Nephron (organoid): ENCODE data around the gene ZNF862.

Experiments
- H3K27ac Mint-ChIP-seq, 3 experiments: 2 replicates each; pipeline ENCODE4 v1.8.0; 2020; ENCODE audit warnings: mixed read lengths in 3 of 3, mild to moderate bottlenecking in 2 of 3, moderate library complexity in 1 of 3
- H3K27me3 Mint-ChIP-seq: 2 replicates; pipeline ENCODE4 v1.8.0; 2021; ENCODE audit warnings: low read depth, mild to moderate bottlenecking, moderate library complexity, mixed read lengths
- H3K36me3 Mint-ChIP-seq: 2 replicates; pipeline ENCODE4 v1.8.0; 2020; ENCODE audit warnings: low read depth, mixed read lengths
- H3K4me1 Mint-ChIP-seq: 2 replicates; pipeline ENCODE4 v1.8.0; 2020; ENCODE audit warnings: mixed read lengths
- H3K4me3 Mint-ChIP-seq, 3 experiments: 2 replicates each; pipeline ENCODE4 v1.8.0; 2020; ENCODE audit warnings: mild to moderate bottlenecking in 3 of 3, mixed read lengths in 3 of 3, moderate library complexity in 2 of 3
- H3K9me3 Mint-ChIP-seq: 2 replicates; pipeline ENCODE4 v1.8.0; 2020; ENCODE audit warnings: mixed read lengths
- TF ChIP-seq, protein P1 (sequence below), 3 experiments: fragments of 200-600 bp; sonication (generic); IDR thresholded peaks; one replicate each; pipeline ENCODE4 v1.5.0; 2021; ENCODE audit warnings: antibody characterized with exemption in 3 of 3; ENCODE audit not compliant: unreplicated experiment in 3 of 3

Gene ZNF862

GRCh38 chr7:149816267-149816751 lies 21.9 kb upstream of the ZNF862 start:
- Mint-ChIP-seq H3K27me3 (no peaks in the 10 kb centered on the region), H3K4me3 (no peak overlapping the region), H3K36me3 (no peaks in the 10 kb centered on the region), H3K4me1 (no peaks in the 10 kb centered on the region), H3K9me3 (no peaks in the 10 kb centered on the region), H3K27ac (no peak overlapping the region)
- TF ChIP-seq, protein P1, sequence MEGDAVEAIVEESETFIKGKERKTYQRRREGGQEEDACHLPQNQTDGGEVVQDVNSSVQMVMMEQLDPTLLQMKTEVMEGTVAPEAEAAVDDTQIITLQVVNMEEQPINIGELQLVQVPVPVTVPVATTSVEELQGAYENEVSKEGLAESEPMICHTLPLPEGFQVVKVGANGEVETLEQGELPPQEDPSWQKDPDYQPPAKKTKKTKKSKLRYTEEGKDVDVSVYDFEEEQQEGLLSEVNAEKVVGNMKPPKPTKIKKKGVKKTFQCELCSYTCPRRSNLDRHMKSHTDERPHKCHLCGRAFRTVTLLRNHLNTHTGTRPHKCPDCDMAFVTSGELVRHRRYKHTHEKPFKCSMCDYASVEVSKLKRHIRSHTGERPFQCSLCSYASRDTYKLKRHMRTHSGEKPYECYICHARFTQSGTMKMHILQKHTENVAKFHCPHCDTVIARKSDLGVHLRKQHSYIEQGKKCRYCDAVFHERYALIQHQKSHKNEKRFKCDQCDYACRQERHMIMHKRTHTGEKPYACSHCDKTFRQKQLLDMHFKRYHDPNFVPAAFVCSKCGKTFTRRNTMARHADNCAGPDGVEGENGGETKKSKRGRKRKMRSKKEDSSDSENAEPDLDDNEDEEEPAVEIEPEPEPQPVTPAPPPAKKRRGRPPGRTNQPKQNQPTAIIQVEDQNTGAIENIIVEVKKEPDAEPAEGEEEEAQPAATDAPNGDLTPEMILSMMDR (IDR thresholded peaks at IDR 0.05; ENCODE audit: unreplicated experiment in 3 of 3): no peak

GRCh38 chr7:149816794-149817193 lies 21.4 kb upstream of the ZNF862 start:
- no peak overlapping the region for H3K4me3 Mint-ChIP-seq
- no peak overlapping the region for H3K27ac Mint-ChIP-seq
- H3K9me3 Mint-ChIP-seq: no peaks in the 10 kb centered on the region
- TF ChIP-seq, protein P1 (IDR thresholded peaks at IDR 0.05; ENCODE audit: unreplicated experiment in 3 of 3): no peak
- no peaks in the 10 kb centered on the region for H3K27me3 Mint-ChIP-seq
- no peaks in the 10 kb centered on the region for H3K4me1 Mint-ChIP-seq
- H3K36me3 Mint-ChIP-seq: no peaks in the 10 kb centered on the region

DNA sequence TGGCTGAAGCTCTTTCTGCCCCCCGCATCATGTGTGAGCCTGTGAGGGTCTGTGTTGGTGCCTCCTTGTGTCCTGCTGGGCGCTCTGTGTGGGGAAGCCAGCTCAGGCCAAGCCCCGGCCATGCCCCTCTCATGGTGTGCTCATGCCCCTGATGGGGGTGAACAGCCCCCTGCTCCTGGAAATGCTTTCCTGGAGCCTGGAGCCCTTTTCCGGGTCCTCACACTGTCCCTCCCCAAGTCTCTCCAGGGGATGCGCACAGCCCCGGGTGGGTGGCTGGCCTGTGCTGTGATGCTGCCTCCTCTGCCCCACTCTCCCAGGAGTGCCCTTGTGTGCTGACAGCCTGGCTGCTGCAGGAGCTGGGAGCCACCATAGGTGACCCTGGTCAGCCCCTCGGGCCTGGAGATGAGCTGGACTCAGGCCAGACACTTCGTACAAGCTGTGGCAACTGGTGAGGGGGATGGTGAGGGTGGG lies 20.8 kb upstream of the ZNF862 start:
- Mint-ChIP-seq H3K27me3 (no peaks in the 10 kb centered on the region), H3K4me1 (peaks cover 4% of the 10 kb centered on the region), H3K27ac (no peak overlapping the region), H3K9me3 (no peaks in the 10 kb centered on the region), H3K4me3 (no peak overlapping the region), H3K36me3 (no peaks in the 10 kb centered on the region)
- TF ChIP-seq, protein P1 (IDR thresholded peaks at IDR 0.05; ENCODE audit: unreplicated experiment in 3 of 3): no peak

- Mint-ChIP-seq H3K36me3 (no peaks in the 10 kb centered on the region), H3K27me3 (no peaks in the 10 kb centered on the region)
These were observed 20.2 kb upstream of the ZNF862 start for GRCh38 chr7:149817836-149818535.

GRCh38 chr7:149818536-149818840 lies 19.7 kb upstream of the ZNF862 start:
- H3K9me3 Mint-ChIP-seq: no peaks in the 10 kb centered on the region
- no peak overlapping the region for H3K4me3 Mint-ChIP-seq
- H3K4me1 Mint-ChIP-seq: peaks cover 11% of the 10 kb centered on the region

More at GRCh38 chr7:149817836-149818535, 20.2 kb upstream of the ZNF862 start:
- no peak overlapping the region for H3K4me3 Mint-ChIP-seq
- H3K9me3 Mint-ChIP-seq: no peaks in the 10 kb centered on the region
- H3K4me1 Mint-ChIP-seq: peaks cover 11% of the 10 kb centered on the region
- no peak overlapping the region for H3K27ac Mint-ChIP-seq
- TF ChIP-seq, protein P1 (IDR thresholded peaks at IDR 0.05; ENCODE audit: unreplicated experiment in 3 of 3): no peak

More at GRCh38 chr7:149818536-149818840, 19.7 kb upstream of the ZNF862 start:
- H3K27ac Mint-ChIP-seq: no peak overlapping the region
- TF ChIP-seq, protein P1 (IDR thresholded peaks at IDR 0.05; ENCODE audit: unreplicated experiment in 3 of 3): no peak
- H3K27me3 Mint-ChIP-seq: no peaks in the 10 kb centered on the region
- no peaks in the 10 kb centered on the region for H3K36me3 Mint-ChIP-seq
